GM12878 (cell line): Measurements from ENCODE around the gene MARCHF9. TPM values are rescaled to one million over a fixed set of nuclear protein-coding genes. Genes with fewer than 3 reads are reported as not detected.

ENCODE experiments used
- ATF3 ChIP-seq: IDR thresholded peaks from 2 replicates; pipeline ENCODE4 v1.6.1; 2011; ENCODE audit warnings: low read depth, mild to moderate bottlenecking, low read length, moderate library complexity, borderline replicate concordance; ENCODE audit errors: extremely low read depth
- BCL11A ChIP-seq: IDR thresholded peaks from 2 replicates; pipeline ENCODE4 v1.6.1; 2011; ENCODE audit warnings: low read depth, low read length
- BHLHE40 ChIP-seq, 2 experiments: fragments of 450-650 bp in 1 of 2; IDR thresholded peaks; 2 replicates each; pipeline ENCODE4 v1.6.1; 2011 to 2017; ENCODE audit warnings: low read depth in 2 of 2, borderline replicate concordance in 1 of 2, improper control_type of control experiment in 1 of 2, low read length in 1 of 2, mild to moderate bottlenecking in 1 of 2
- CBX3 ChIP-seq: fragments of 200-600 bp; sonication (generic); IDR thresholded peaks from 2 replicates; pipeline ENCODE4 v1.6.1; 2016; ENCODE audit warnings: low read depth, borderline replicate concordance
- DPF2 ChIP-seq: fragments of 450-650 bp; IDR thresholded peaks from 2 replicates; pipeline ENCODE4 v1.6.1; 2017; ENCODE audit warnings: mild to moderate bottlenecking
- EED ChIP-seq: sonication (generic); IDR thresholded peaks from 2 replicates; pipeline ENCODE4 v1.6.1; 2016; ENCODE audit warnings: antibody characterized with exemption, low read depth
- IKZF2 ChIP-seq, 2 experiments: fragments of 450-650 bp; IDR thresholded peaks; 2 replicates each; pipeline ENCODE4 v1.6.1; 2017; ENCODE audit warnings: mild to moderate bottlenecking in 2 of 2, moderate library complexity in 2 of 2
- MLLT1 ChIP-seq: fragments of 450-650 bp; IDR thresholded peaks from 2 replicates; pipeline ENCODE4 v1.6.1; 2016; ENCODE audit warnings: mild to moderate bottlenecking
- MXI1 ChIP-seq: fragments of 150-350 bp; IDR thresholded peaks from 2 replicates; pipeline ENCODE4 v1.6.1; 2011; ENCODE audit warnings: low read depth, mild to moderate bottlenecking, inconsistent platforms, low read length, improper control_type of control experiment
- NBN ChIP-seq: fragments of 450-650 bp; IDR thresholded peaks from 2 replicates; pipeline ENCODE4 v1.6.1; 2016
- NFYA ChIP-seq: IDR thresholded peaks from 2 replicates; pipeline ENCODE4 v1.6.1; 2011; ENCODE audit warnings: low read depth, mild to moderate bottlenecking, low read length, improper control_type of control experiment, borderline replicate concordance
- PAX8 ChIP-seq: fragments of 450-650 bp; IDR thresholded peaks from 2 replicates; pipeline ENCODE4 v1.6.1; 2017; ENCODE audit warnings: mild to moderate bottlenecking, moderate library complexity
- PBX3 ChIP-seq: IDR thresholded peaks from 2 replicates; pipeline ENCODE4 v1.6.1; 2011; ENCODE audit warnings: mild to moderate bottlenecking, low read depth, low read length, moderate library complexity; ENCODE audit not compliant: insufficient replicate concordance
- RAD21 ChIP-seq: IDR thresholded peaks from 2 replicates; pipeline ENCODE4 v1.6.1; 2011; ENCODE audit warnings: mild to moderate bottlenecking, low read depth, low read length, moderate library complexity; ENCODE audit not compliant: insufficient read depth
- RBBP5 ChIP-seq: fragments of 200-600 bp; sonication (generic); conservative IDR thresholded peaks from 2 replicates; pipeline ENCODE4 v1.6.1; 2016
- RELA ChIP-seq: fragments of 450-650 bp; IDR thresholded peaks from 2 replicates; pipeline ENCODE4 v1.8.0; 2014; ENCODE audit warnings: borderline replicate concordance; ENCODE audit not compliant: partially characterized antibody
- RELB ChIP-seq: fragments of 450-650 bp; IDR thresholded peaks from 2 replicates; pipeline ENCODE4 v1.6.1; 2017; ENCODE audit warnings: low read depth, mild to moderate bottlenecking, moderate library complexity
- TARDBP ChIP-seq: IDR thresholded peaks from 2 replicates; pipeline ENCODE4 v1.6.1; 2016; ENCODE audit warnings: borderline replicate concordance
- TCF12 ChIP-seq: IDR thresholded peaks from 2 replicates; pipeline ENCODE4 v1.6.1; 2011; ENCODE audit warnings: low read depth, mild to moderate bottlenecking, low read length
- YY1 ChIP-seq: IDR thresholded peaks from 2 replicates; pipeline ENCODE4 v1.6.1; 2011; ENCODE audit warnings: low read depth, mild to moderate bottlenecking, low read length
- ZNF24 ChIP-seq: fragments of 450-650 bp; IDR thresholded peaks from 2 replicates; pipeline ENCODE4 v1.6.1; 2017; ENCODE audit warnings: antibody characterized with exemption, mild to moderate bottlenecking
- ZNF687 ChIP-seq: fragments of 450-650 bp; IDR thresholded peaks from 2 replicates; pipeline ENCODE4 v1.6.1; 2017; ENCODE audit warnings: mild to moderate bottlenecking, moderate library complexity
- polyA plus RNA-seq, 11 experiments: library from polyadenylated mRNA; depleted of rRNA in 4 of 11; unstranded in 6 of 11; stranded (reverse) in 5 of 11; fragments of >200 nt; fragmentation: Nextera tagmentation in 4 of 11; fragmentation: Illumina TruSeq in 1 of 11; extraction: Ambion mirVana in 4 of 11; extraction: Trizol in 1 of 11; gene quantifications; 1 replicate in 1 of 11; 2 replicates in 10 of 11; pipeline versions ENCODE4 v1.2.1 to v1.2.3, GENCODE V29; 2011 to 2016; ENCODE audit warnings: inconsistent platforms in 2 of 11, missing spikeins in 2 of 11, low read depth in 1 of 11
- total RNA-seq, 4 experiments: library from RNA; depleted of rRNA in 3 of 4; stranded (reverse); fragments of >200 nt in 3 of 4; fragmentation: Illumina TruSeq in 1 of 4; extraction: Trizol in 1 of 4; gene quantifications; 2 replicates each; pipeline versions ENCODE4 v1.2.1 to v1.2.3, GENCODE V29; 2013 to 2021

Gene MARCHF9
- total and polyA plus RNA-seq, 10 of the 15 experiments (the other 5 are each of a cell fraction or from before 2014, with no cell fraction given), result 2.4 to 29.3 (median 13.0) TPM

- TF ChIP-seq ZNF687, result no peak
- TF ChIP-seq TARDBP, result no peak
- no peak for TF ChIP-seq BCL11A
- no peak for TF ChIP-seq TCF12
- TF ChIP-seq RELB, result peak; percentile 89
- TF ChIP-seq RELA, result no peak
- no peak for TF ChIP-seq YY1
- TF ChIP-seq IKZF2 (IDR thresholded peaks at IDR 0.05), result peak; percentile 61 to 66; a peak in 3 of 4 replicates
- no peak for TF ChIP-seq MLLT1
- peak; percentile 77 for TF ChIP-seq EED
- TF ChIP-seq BHLHE40 (IDR thresholded peaks at IDR 0.05; ENCODE audit: borderline replicate concordance in 1 of 2, low read depth in 2 of 2, low read length in 1 of 2), result no peak
- TF ChIP-seq NFYA, result peak; percentile 61; the same call in 1 of the 2 replicates
- no peak for TF ChIP-seq RAD21
- TF ChIP-seq CBX3, result no peak
- TF ChIP-seq PAX8, result no peak
- TF ChIP-seq NBN, result no peak
- TF ChIP-seq MXI1, result 0 out of 2 replicates have a peak, but pooled peaks have one; percentile 34
- no peak for TF ChIP-seq ZNF24
- peak; percentile 97 for TF ChIP-seq PBX3
- no peak for TF ChIP-seq RBBP5
- TF ChIP-seq ATF3, result no peak
- TF ChIP-seq DPF2, result peak; percentile 76
These were observed 10.0 kb upstream of the MARCHF9 start, which contains the start of gene TSPAN31 (continued) for GRCh38 chr12:57744777-57745484.
